AG10803 (cell line): ENCODE results near the gene FRK.

Source experiments
- DNase-seq: peaks from one replicate; pipeline ENCODE4 v3.0.0; 2010; ENCODE audit warnings: low read depth
- H3K4me3 ChIP-seq: 2 replicates; pipeline ENCODE4 v1.5.1; 2011; ENCODE audit warnings: mild to moderate bottlenecking, low read length, control low read depth
- TF ChIP-seq, protein P1 (sequence below): conservative IDR thresholded peaks from 2 replicates; pipeline ENCODE4 v1.5.1; 2011; ENCODE audit warnings: mild to moderate bottlenecking, low read length, control low read depth, inconsistent platforms

The FRK gene

DNA sequence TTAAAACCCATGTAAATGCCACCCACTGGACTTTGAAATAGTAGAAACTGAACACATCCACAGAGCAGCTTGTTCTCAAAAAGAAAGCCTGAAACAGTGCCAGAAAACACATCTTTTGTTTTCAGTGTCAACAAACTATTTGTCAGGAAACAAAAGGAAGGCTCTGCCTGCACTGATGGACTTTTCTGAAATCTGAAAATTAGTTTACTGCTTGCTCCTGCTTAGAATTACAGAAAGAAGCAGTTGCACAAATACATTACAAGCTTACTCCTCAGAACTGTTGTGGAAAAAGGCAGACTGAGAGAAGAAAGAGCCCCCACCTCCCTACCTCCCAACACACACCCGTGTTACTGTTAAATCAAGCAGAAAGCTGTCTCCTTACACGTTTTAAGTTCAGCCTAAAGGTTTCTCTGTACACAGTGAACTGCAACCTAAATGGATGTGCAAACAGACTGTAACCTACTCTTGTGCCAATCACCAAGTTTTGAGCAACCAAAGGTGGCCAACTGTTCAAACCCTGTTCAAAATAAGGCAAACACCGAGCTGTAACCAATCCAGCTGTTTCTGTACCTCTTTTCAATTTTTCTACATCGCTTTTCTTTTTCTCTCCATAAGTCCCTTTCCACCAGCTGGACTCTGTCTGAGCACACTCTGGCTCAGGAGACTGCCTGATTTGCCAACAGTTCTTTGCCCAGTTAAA lies 43.7 kb downstream of the FRK start:
- H3K4me3 ChIP-seq: no peak overlapping the region
- TF ChIP-seq, protein P1, sequence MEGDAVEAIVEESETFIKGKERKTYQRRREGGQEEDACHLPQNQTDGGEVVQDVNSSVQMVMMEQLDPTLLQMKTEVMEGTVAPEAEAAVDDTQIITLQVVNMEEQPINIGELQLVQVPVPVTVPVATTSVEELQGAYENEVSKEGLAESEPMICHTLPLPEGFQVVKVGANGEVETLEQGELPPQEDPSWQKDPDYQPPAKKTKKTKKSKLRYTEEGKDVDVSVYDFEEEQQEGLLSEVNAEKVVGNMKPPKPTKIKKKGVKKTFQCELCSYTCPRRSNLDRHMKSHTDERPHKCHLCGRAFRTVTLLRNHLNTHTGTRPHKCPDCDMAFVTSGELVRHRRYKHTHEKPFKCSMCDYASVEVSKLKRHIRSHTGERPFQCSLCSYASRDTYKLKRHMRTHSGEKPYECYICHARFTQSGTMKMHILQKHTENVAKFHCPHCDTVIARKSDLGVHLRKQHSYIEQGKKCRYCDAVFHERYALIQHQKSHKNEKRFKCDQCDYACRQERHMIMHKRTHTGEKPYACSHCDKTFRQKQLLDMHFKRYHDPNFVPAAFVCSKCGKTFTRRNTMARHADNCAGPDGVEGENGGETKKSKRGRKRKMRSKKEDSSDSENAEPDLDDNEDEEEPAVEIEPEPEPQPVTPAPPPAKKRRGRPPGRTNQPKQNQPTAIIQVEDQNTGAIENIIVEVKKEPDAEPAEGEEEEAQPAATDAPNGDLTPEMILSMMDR: no peak
- DNase-seq: no peak

DNA sequence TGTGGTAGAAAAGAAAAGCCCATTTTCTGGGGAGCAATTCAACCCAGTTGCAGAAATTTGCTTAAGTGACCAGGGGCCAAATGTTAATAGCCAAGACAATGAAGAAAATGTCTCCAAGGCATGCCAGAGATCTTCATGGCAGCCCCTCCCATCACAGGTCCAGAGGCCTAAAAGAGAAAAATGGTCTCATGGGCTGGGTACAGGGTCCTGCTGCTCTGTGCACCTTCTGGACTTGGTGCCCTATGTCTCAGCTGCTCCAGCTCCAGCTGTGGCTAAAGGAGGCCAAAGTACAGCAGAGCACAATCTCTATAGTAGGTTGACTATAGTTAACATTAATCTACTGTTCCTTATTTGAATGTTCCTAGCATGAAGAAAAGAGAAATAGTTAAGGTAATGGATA lies 44.7 kb downstream of the FRK start:
- DNase-seq: no peak
- H3K4me3 ChIP-seq: no peak overlapping the region
- TF ChIP-seq, protein P1: no peak

DNA sequence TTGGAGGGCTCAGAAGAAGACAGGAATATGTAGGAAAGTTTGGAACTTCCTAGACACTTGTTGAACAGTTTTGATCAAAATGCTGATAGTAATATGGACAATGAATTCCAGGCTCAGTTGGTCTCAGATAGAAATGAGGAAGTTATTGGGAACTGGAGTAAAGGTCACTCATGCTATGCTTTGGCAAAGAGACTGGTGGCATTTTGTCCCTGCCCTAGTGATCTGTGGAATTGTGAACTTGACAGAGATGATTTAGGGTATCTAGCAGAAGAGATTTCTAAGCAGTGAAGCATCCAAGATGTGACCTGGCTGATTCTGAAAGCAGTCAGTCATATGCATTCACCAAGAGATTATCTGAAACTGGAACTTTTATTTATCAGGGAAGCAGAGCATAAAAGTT lies 45.1 kb downstream of the FRK start:
- no peak overlapping the region for H3K4me3 ChIP-seq
- no peak for DNase-seq
- TF ChIP-seq, protein P1: no peak

DNA sequence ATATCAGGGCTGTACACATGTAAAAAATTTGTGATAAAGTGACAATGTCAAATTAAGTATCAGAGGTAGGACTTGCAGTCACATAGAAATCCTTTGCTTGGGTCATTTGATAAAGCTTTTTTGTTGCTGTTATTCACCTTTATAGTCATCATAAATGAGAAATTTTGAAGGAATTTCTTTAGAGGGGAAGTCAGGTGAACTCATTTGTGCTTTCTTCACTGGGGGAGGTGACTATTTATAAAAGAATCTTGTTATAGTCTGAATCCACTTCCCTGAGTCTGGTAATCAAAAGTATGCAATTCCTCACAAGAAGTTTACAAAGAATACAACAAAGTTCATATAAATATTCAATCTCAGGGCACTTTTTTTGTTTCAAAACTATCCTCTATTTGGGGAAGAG lies 47.7 kb downstream of the FRK start:
- TF ChIP-seq, protein P1: no peak
- no peak for DNase-seq
- H3K4me3 ChIP-seq: no peak overlapping the region

DNA sequence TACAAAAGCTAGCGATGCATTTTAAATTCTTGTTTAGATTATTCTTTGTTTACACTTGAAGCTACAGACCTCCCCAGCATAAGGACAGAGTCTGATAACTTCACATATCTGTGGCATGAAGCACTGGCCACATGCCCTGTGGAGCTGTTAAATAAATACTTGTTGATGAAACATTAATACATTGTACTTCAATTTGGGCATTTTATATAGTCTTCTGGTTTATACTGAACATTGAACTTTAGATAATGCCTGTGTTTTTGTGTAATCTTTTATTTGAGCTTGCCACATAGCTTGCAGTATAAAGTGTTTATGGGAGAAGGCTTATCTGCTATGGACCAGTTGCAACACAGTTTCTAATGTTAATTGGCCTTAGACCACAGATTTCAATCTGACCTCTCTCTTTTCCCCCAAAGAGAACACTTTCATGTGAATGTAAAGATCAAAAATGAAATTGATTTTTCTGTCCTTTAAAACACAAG lies 48.2 kb downstream of the FRK start:
- TF ChIP-seq, protein P1: no peak
- H3K4me3 ChIP-seq: no peak overlapping the region
- no peak for DNase-seq

DNA sequence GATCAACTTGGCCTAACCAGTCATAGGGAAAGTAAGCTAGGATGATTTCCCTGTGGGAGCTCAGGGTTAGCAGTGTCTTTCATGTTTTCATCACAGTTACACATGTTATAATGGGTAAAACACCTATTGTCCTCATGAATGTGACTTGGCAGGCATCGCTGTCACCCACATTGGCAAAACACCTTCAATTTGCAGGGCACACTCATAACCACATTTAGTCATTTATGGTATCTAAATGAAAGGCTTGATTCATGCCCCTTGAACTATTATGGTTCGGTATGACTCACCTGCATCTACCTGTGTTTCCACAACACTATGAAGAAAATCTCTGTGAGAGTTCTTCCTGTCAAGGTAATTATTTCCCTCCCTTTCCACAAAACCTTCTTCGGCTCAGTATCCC lies 49.2 kb downstream of the FRK start:
- no peak overlapping the region for H3K4me3 ChIP-seq
- no peak for DNase-seq
- TF ChIP-seq, protein P1: no peak

DNA sequence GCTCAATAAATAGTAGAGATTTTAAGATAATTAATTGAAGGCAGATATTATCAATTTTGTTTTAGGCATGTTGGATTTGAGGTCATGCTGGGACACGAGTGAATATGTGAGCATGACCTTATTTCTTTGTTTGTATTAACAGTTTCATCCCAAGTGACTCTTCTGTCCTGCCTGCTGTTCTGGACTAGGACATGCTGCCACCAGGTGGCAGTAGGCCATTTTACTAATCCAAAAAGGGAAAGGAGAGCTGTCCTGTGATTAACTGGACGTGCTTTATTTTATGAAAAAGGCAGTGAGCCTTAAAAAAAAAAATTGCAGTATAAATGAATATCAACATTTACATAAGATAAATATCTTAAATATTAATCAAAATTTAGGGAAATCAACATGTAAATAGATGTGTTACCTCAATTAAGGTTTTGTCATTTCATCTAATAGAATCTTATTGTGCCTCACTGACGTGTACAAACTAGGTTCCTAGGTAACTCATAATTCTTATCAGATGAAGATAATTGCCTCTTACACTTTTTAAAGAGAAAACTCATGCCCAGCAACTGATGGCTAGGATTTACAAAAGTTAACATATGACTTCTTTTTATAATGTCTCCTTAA lies 49.8 kb downstream of the FRK start:
- TF ChIP-seq, protein P1: peak; percentile 88
- DNase-seq: peak; percentile 63
- no peak overlapping the region for H3K4me3 ChIP-seq
